Astrocyte (in vitro differentiated cells and primary cell): ENCODE data around the gene JSRP1.

Experiments used
- CTCF ChIP-seq: IDR thresholded peaks from 2 replicates; pipeline ENCODE4 v1.5.1; 2011; ENCODE audit warnings: low read depth, mild to moderate bottlenecking, inconsistent platforms, low read length, moderate library complexity; ENCODE audit not compliant: insufficient read depth
- EZH2 ChIP-seq: IDR thresholded peaks from 2 replicates; pipeline ENCODE4 v1.6.1; 2012; ENCODE audit warnings: mild to moderate bottlenecking, low read length, inconsistent platforms; ENCODE audit not compliant: insufficient read depth

GRCh38 chr19:2274931-2275535, 18.8 kb upstream of the JSRP1 start:
- peak; percentile 52 for TF ChIP-seq CTCF
- no peak for TF ChIP-seq EZH2
